ACC112 (cell line): ENCODE measurements around the gene ZAR1L.

ENCODE experiments used
- H2AFZ ChIP-seq: fragments of 200-600 bp; sonication (generic); one replicate; pipeline ENCODE4 v1.6.0; 2017; ENCODE audit warnings: antibody characterized with exemption, low read length; ENCODE audit not compliant: unreplicated experiment
- H3K27ac ChIP-seq: fragments of 200-600 bp; sonication (generic); 2 replicates; pipeline ENCODE4 v1.5.1; 2014; ENCODE audit warnings: low read depth, mild to moderate bottlenecking, antibody characterized with exemption, low read length, moderate library complexity
- H3K27me3 ChIP-seq: fragments of 200-600 bp; sonication (generic); 2 replicates; pipeline ENCODE4 v1.6.1; 2014; ENCODE audit warnings: mild to moderate bottlenecking, antibody characterized with exemption, low read length, moderate library complexity, mixed read lengths; ENCODE audit not compliant: insufficient read depth
- H3K36me3 ChIP-seq: fragments of 200-600 bp; sonication (generic); 2 replicates; pipeline ENCODE4 v1.6.1; 2016; ENCODE audit warnings: mild to moderate bottlenecking, antibody characterized with exemption, low read length, moderate library complexity, mixed read lengths; ENCODE audit not compliant: insufficient read depth
- H3K4me1 ChIP-seq: fragments of 200-600 bp; sonication (generic); one replicate; pipeline ENCODE4 v1.6.1; 2016; ENCODE audit warnings: low read length, mixed read lengths; ENCODE audit not compliant: insufficient read depth, unreplicated experiment, control insufficient read depth
- H3K4me3 ChIP-seq: fragments of 200-600 bp; sonication (generic); 2 replicates; pipeline ENCODE4 v1.5.1; 2014; ENCODE audit warnings: mild to moderate bottlenecking, low read depth, low read length
- H3K79me2 ChIP-seq: fragments of 200-600 bp; sonication (generic); one replicate; pipeline ENCODE4 v1.6.0; 2016; ENCODE audit warnings: low read length; ENCODE audit not compliant: control insufficient read depth, unreplicated experiment, insufficient read depth

ZAR1L gene

DNA sequence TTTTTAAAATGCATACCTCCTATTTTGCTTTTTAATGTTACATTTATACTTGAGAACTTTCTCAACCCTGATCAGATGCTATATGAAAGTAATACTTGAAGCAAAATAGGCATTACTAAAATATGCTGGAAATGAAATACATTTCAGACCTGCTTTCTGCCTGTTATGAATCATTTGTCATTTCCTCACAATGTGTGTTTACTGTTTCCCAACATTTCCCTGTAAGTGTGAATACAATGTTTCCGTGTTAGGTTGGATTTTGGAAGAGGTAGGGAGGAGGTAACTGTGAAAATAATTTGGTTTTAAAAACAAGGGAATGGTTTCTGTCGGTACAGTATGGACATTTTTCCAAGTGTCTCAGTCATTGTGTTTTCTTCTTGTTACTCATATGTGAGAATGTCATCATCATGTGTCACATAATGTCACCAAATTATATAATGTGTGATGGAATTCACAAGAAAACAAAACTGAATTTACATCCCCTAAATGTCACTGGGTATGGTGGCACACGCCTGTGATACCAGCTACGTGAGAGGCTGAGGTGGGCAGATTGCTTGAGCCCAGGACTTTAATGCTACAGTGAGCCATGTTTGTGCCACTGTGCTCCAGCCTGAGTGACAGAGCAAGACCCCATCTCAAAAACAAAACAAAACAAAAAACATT is 43.0 kb downstream of the ZAR1L start:
- H3K4me1 ChIP-seq, result peaks cover 4% of the 10 kb centered on the region
- no peak overlapping the region for H3K4me3 ChIP-seq
- no peaks in the 10 kb centered on the region for H3K27me3 ChIP-seq
- no peaks in the 10 kb centered on the region for H3K79me2 ChIP-seq
- no peak overlapping the region for H3K27ac ChIP-seq
- no peak overlapping the region for H2AFZ ChIP-seq
- H3K36me3 ChIP-seq, result no peaks in the 10 kb centered on the region

DNA sequence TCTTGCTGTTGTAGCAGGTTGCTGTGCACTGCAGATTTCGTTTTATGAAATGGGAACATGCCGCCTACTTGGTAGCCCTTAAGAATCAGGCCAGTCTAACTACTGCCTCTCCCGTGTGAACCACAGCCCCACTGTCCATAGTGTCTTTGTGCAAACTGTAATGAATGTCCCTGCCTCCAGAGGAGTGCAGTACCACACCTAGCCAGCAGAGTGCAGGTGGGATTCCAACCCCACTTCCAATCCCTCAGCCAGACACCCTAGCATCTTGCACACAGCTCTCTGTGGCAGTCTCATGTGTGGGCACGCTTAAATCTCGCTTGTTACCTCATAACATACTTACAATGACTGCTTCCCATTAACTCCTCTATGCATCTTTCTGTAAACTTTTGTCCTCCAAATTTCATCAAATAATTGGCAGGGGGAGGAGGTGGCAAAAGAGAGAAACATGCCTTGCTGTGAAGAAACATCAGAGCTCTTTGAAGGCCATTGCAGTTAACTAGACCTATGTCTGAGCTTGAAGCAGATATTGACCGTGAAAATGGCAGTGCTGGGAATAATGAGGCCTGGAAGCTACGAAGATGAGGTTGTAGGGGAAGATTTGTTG is 47.2 kb downstream of the ZAR1L start:
- Histone ChIP-seq H3K4me1 (peaks cover 14% of the 10 kb centered on the region), H3K27me3 (no peaks in the 10 kb centered on the region), H3K4me3 (no peak overlapping the region), H3K79me2 (no peaks in the 10 kb centered on the region), H3K27ac (no peak overlapping the region), H3K36me3 (no peaks in the 10 kb centered on the region), H2AFZ (no peak overlapping the region)

DNA sequence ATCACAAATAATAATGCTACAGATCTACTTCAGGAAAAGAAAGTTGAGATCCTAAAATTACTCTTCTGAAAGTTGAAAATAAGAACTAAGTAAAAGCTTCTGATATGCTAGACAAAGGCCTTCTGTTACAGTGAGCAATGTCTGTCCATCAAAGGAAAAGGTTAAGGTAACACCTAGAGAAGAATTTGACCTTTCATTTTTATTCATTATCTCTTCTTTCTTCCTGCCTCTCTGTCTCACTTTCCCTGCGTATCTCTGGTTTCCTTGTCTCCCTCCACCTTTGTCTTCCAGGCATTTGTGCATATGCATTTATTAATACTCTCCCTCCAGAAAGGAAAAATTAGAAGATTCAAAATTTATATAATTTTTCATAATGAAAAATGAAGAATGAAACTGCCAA is 49.0 kb downstream of the ZAR1L start:
- Histone ChIP-seq H3K36me3 (no peaks in the 10 kb centered on the region), H2AFZ (no peak overlapping the region), H3K4me3 (no peak overlapping the region), H3K27me3 (no peaks in the 10 kb centered on the region), H3K27ac (no peak overlapping the region), H3K79me2 (no peaks in the 10 kb centered on the region), H3K4me1 (peaks cover 27% of the 10 kb centered on the region)

DNA sequence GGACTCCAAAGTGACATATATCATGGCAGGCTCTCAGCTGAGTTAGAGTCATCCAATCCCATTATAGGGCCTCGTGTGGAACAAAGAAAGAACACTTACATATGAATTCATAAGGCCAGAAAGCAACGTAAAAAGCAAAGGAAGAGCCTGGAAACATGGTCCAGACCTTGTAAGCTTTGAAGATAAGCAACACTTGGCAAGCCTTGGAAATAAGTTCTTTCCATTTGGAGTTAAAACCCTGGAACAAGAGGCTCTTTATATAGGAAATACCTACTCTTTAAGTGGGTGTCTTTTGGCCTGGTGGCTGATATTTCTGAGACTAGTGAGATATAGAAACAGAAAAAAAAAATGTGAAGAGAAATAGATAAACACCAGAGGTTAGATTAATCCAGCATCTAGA is 49.4 kb downstream of the ZAR1L start:
- H3K36me3 ChIP-seq, result no peaks in the 10 kb centered on the region
- H3K79me2 ChIP-seq, result no peaks in the 10 kb centered on the region
- no peak overlapping the region for H3K27ac ChIP-seq
- H3K4me3 ChIP-seq, result no peak overlapping the region
- H2AFZ ChIP-seq, result no peak overlapping the region
- no peaks in the 10 kb centered on the region for H3K27me3 ChIP-seq
- peaks cover 31% of the 10 kb centered on the region for H3K4me1 ChIP-seq

DNA sequence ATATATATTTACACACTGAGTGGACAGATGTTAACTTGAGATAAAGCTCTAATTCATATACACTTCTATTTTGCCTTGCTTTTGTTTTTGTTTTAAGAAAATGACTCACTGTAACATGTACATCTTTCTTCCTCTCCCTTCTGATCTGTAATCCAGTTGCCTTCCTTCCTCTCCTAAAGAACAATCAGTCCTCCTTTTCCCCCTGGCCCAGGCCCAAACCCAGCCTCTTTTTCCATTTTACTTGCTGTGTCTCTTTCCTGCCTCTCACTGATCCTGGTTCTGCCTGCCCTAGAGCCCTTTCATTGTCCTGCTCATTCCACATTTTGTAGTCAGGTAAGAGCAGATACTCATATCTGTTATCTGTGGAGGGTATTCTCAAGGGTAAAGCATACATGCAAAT is 50.8 kb downstream of the ZAR1L start:
- H3K27me3 ChIP-seq, result no peaks in the 10 kb centered on the region
- no peak overlapping the region for H3K27ac ChIP-seq

DNA sequence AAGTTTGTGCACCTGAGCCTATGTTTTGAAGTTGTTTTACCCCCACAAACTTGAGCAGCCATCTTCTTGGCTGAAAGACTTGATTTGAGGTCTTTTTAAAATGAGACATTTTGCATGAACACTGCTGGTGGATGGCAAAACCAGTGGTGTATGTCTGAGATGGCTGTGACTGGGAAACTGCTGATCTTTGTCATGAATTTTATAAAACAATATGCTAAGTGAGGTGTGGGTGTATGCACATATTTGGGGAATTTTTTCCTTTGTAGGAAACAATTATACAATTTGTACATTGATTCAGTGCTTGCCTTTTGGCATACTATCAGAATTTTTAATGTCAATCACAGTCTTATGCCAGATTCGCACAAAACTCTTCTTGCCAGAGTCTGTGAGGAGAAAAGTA is 52.5 kb downstream of the ZAR1L start:
- no peak overlapping the region for H2AFZ ChIP-seq
- no peaks in the 10 kb centered on the region for H3K27me3 ChIP-seq
- peaks cover 31% of the 10 kb centered on the region for H3K4me1 ChIP-seq
- no peak overlapping the region for H3K4me3 ChIP-seq
- 0 out of 2 replicates have a peak overlapping the region, but pooled peaks have one; percentile 41 for H3K27ac ChIP-seq
- H3K36me3 ChIP-seq, result no peaks in the 10 kb centered on the region
- H3K79me2 ChIP-seq, result no peaks in the 10 kb centered on the region

More for the DNA sequence above, 50.8 kb downstream of the ZAR1L start:
- Histone ChIP-seq H3K4me3 (no peak overlapping the region), H3K4me1 (peaks cover 31% of the 10 kb centered on the region), H3K36me3 (no peaks in the 10 kb centered on the region), H2AFZ (no peak overlapping the region), H3K79me2 (no peaks in the 10 kb centered on the region)

DNA sequence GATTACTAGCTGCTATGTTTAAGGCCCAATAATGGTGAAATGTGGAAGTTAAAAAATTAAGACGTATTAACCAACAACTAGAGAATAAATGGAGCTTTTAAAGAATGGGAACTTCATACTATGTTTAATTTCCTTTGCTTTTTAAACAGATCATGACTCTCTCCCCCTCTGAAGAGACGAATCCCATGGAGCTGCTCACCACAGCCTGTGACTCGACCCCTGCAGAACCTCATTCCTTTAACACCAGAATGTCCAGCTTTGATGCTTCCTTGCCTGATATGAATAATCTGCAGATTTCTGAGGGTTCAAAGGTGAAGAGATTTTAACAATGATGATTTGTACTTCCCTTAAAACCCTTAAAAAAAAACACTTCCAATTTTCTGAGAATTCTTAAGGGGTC is 53.0 kb downstream of the ZAR1L start:
- no peaks in the 10 kb centered on the region for H3K27me3 ChIP-seq
- peaks cover 31% of the 10 kb centered on the region for H3K4me1 ChIP-seq
- peak overlapping the region; percentile 41 for H3K27ac ChIP-seq
- H3K36me3 ChIP-seq, result no peaks in the 10 kb centered on the region
- no peaks in the 10 kb centered on the region for H3K79me2 ChIP-seq
- H2AFZ ChIP-seq, result peak overlapping the region; percentile 86
- H3K4me3 ChIP-seq, result peak overlapping the region; percentile 4; the same call in 1 of the 2 replicates

DNA sequence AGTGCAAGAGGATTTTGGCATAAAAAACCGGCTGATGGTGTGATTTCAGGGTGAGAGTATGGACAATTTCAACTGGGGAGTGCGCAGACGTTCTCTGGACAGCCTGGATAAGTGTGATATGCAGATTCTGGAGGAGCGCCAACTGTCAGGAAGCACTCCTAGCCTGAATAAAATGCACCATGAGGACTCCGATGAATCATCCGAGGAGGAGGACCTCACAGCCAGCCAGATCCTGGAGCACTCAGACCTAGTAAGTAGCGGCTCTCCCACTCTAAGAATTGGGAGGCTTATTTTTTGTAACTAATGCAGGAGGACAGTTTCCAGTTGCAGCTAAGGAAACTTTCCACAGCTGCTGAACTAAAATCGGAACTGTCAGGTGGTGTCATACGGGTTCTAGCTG is 53.6 kb downstream of the ZAR1L start:
- H3K79me2 ChIP-seq, result no peaks in the 10 kb centered on the region
- peak overlapping the region; percentile 86 for H2AFZ ChIP-seq
- peak overlapping the region; percentile 4; the same call in 1 of the 2 replicates for H3K4me3 ChIP-seq
- H3K36me3 ChIP-seq, result no peaks in the 10 kb centered on the region
- peak overlapping the region; percentile 41; the same call in 1 of the 2 replicates for H3K27ac ChIP-seq
- no peaks in the 10 kb centered on the region for H3K27me3 ChIP-seq
- peaks cover 31% of the 10 kb centered on the region for H3K4me1 ChIP-seq

DNA sequence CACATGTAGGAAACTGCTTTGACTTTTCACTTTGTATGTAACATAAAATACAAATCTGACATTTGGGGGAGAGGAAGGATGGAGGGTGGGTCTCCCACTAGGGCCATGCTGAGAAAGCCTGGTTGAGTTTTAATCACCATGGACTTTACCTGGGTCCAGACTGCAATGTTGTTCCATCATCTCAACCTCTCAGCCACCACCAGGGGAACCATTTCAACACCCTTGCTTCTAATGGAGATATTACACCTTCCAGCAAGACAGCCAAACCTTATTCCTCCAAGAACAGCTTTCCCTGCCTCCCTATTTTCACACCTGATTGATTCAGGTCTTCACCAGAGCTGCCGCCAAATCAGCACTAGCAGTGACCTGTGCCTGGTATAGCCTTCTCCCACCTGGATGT is 56.0 kb downstream of the ZAR1L start:
- no peak overlapping the region for H3K4me3 ChIP-seq
- no peaks in the 10 kb centered on the region for H3K36me3 ChIP-seq
- H3K79me2 ChIP-seq, result no peaks in the 10 kb centered on the region
- H2AFZ ChIP-seq, result no peak overlapping the region
- H3K27ac ChIP-seq, result no peak overlapping the region
- no peaks in the 10 kb centered on the region for H3K27me3 ChIP-seq
- H3K4me1 ChIP-seq, result peaks cover 26% of the 10 kb centered on the region

DNA sequence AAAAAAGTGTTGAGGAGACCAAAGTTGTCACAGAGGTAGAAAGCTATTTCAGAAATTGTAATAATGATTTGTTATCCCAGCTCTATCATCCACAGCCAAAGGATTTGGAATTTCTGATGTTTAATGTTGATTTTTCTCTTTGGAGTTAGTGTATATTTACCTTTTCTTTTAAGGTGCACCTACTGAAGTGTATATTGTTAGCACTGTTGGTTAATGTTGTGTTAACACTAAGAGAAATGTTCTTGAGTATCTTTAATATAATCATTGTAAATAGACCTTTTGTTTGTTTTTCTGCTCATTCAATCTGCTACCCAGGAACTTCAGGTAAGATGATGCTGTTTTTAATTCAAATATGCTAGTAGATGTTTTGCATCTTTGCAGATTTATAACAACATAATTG is 57.5 kb downstream of the ZAR1L start:
- H3K79me2 ChIP-seq, result no peaks in the 10 kb centered on the region
- peaks cover 19% of the 10 kb centered on the region for H3K4me1 ChIP-seq
- no peak overlapping the region for H3K27ac ChIP-seq

DNA sequence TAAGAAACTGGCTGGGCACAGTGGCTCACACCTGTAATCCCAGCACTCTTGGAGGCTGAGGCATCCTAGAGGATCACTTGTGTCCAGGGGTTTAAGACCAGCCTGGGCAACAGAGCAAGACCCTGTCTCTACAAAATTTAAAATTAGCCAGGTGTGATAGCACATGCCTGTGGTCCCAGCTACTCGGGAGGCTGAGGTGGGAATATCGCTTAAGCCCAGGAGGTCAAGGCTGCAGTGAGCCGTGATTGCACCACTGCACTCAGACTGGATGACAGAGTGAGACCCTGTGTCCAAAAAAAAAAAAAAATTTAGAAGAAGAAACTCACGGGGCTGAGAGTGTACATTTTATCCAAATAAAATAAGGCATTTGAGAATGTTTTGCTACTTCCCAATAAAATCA is 58.9 kb downstream of the ZAR1L start:
- no peak overlapping the region for H3K27ac ChIP-seq
- H3K4me1 ChIP-seq, result peaks cover 5% of the 10 kb centered on the region
- H3K36me3 ChIP-seq, result no peaks in the 10 kb centered on the region
- no peak overlapping the region for H2AFZ ChIP-seq
- no peaks in the 10 kb centered on the region for H3K27me3 ChIP-seq
- H3K4me3 ChIP-seq, result no peak overlapping the region
- H3K79me2 ChIP-seq, result no peaks in the 10 kb centered on the region

More for the DNA sequence above, 57.5 kb downstream of the ZAR1L start:
- Histone ChIP-seq H2AFZ (no peak overlapping the region), H3K4me3 (no peak overlapping the region), H3K27me3 (no peaks in the 10 kb centered on the region), H3K36me3 (no peaks in the 10 kb centered on the region)
